Left kidney (tissue), 2 donors: ENCODE results near the gene PLA2G4D. TPM values are rescaled to one million over a fixed set of nuclear protein-coding genes. Genes with fewer than 3 reads are reported as not detected.
A peak's percentile ranks its signal among the peaks of the same experiment; 100 is the strongest.
"Not testable (repeated sequence)": the region's sequence is repeated elsewhere in the genome, so short reads cannot be mapped to it uniquely, and the experiment has no call there.

Source experiments
- DNase-seq: peaks from one replicate; pipeline ENCODE4 v3.0.0-alpha.2; 2013
- polyA plus RNA-seq: library from polyadenylated mRNA; unstranded; fragments of 120-200 nt; gene quantifications from one replicate; pipeline ENCODE4 v1.2.1, GENCODE V29; 2013; ENCODE audit not compliant: insufficient read length

Gene PLA2G4D
- polyA plus RNA-seq, 1 donor, result 0.07 TPM

GRCh38 chr15:42091753-42092397 lies 2.5 kb downstream of the PLA2G4D start:
- DNase-seq, result not testable (repeated sequence)

GRCh38 chr15:42090781-42091180 lies 3.6 kb downstream of the PLA2G4D start:
- no peak for DNase-seq

GRCh38 chr15:42090370-42090769 lies 4.0 kb downstream of the PLA2G4D start:
- DNase-seq, result no peak

GRCh38 chr15:42089942-42090341 lies 4.4 kb downstream of the PLA2G4D start:
- DNase-seq, result no peak

- DNase-seq, result no peak
Observed at GRCh38 chr15:42088801-42089640, 5.3 kb downstream of the PLA2G4D start.

- no peak for DNase-seq
Observed at GRCh38 chr15:42087926-42088800, 6.2 kb downstream of the PLA2G4D start.

GRCh38 chr15:42087460-42087859 lies 6.9 kb downstream of the PLA2G4D start:
- DNase-seq, result no peak

- no peak for DNase-seq
Observed at GRCh38 chr15:42085721-42086120, 8.6 kb downstream of the PLA2G4D start.

GRCh38 chr15:42085236-42085605 lies 9.1 kb downstream of the PLA2G4D start:
- no peak for DNase-seq

- peak; percentile 50 for DNase-seq
Observed at GRCh38 chr15:42084465-42085235, 9.7 kb downstream of the PLA2G4D start.

- no peak for DNase-seq
Observed at GRCh38 chr15:42083916-42084315, 10.4 kb downstream of the PLA2G4D start.

- DNase-seq, result no peak
Observed at GRCh38 chr15:42083605-42083908, 10.8 kb downstream of the PLA2G4D start.

GRCh38 chr15:42082823-42083604 lies 11.3 kb downstream of the PLA2G4D start:
- DNase-seq, result no peak

GRCh38 chr15:42082141-42082540 lies 12.2 kb downstream of the PLA2G4D start:
- no peak for DNase-seq

GRCh38 chr15:42080919-42081830 lies 13.2 kb downstream of the PLA2G4D start:
- DNase-seq, result no peak

- DNase-seq, result no peak
Observed at GRCh38 chr15:42080186-42080918, 14.0 kb downstream of the PLA2G4D start.

- no peak for DNase-seq
Observed at GRCh38 chr15:42079401-42079908, 14.9 kb downstream of the PLA2G4D start.

- DNase-seq, result no peak
Observed at GRCh38 chr15:42078903-42079302, 15.5 kb downstream of the PLA2G4D start.

GRCh38 chr15:42077689-42078088 lies 16.7 kb downstream of the PLA2G4D start:
- no peak for DNase-seq
